Mesenchymal stem cell (in vitro differentiated cells and primary cell): ENCODE results near the gene ULBP1.

Experiments used
- DNase-seq: peaks from one replicate; pipeline ENCODE4 v3.0.0-alpha.2; 2013
- H2AFZ ChIP-seq: one replicate; pipeline ENCODE4 v1.6.1; 2013; ENCODE audit warnings: low read depth, mild to moderate bottlenecking, control low read depth, inconsistent platforms, low read length, moderate library complexity
- H2AK5ac ChIP-seq: 2 replicates; pipeline ENCODE4 v1.6.1; 2013; ENCODE audit warnings: low read length, moderate library complexity, mild to moderate bottlenecking, inconsistent platforms; ENCODE audit not compliant: severe bottlenecking
- H2BK120ac ChIP-seq: one replicate; pipeline ENCODE4 v1.6.1; 2013; ENCODE audit warnings: low read depth, mild to moderate bottlenecking, inconsistent platforms, low read length, moderate library complexity
- H2BK12ac ChIP-seq, 2 experiments: one replicate each; pipeline ENCODE4 v1.6.1; 2013; ENCODE audit warnings: inconsistent platforms in 2 of 2, low read length in 2 of 2, mild to moderate bottlenecking in 2 of 2, moderate library complexity in 2 of 2, control low read depth in 1 of 2
- H2BK15ac ChIP-seq: one replicate; pipeline ENCODE4 v1.6.1; 2013; ENCODE audit warnings: mild to moderate bottlenecking, low read depth, inconsistent platforms; ENCODE audit not compliant: poor library complexity, severe bottlenecking
- H2BK5ac ChIP-seq: 2 replicates; pipeline ENCODE4 v1.6.1; 2013; ENCODE audit warnings: low read depth, mild to moderate bottlenecking, low read length, control low read depth, inconsistent platforms; ENCODE audit not compliant: poor library complexity, severe bottlenecking
- H3K14ac ChIP-seq, 2 experiments: one replicate each; pipeline ENCODE4 v1.6.1; 2013; ENCODE audit warnings: inconsistent platforms in 2 of 2, low read length in 2 of 2, control low read depth in 1 of 2, mild to moderate bottlenecking in 1 of 2, moderate library complexity in 1 of 2
- H3K18ac ChIP-seq, 2 experiments: one replicate each; pipeline ENCODE4 v1.6.1; 2013; ENCODE audit warnings: inconsistent platforms in 2 of 2, low read length in 2 of 2, control low read depth in 1 of 2, low read depth in 1 of 2, mild to moderate bottlenecking in 1 of 2
- H3K23ac ChIP-seq, 2 experiments: one replicate each; pipeline ENCODE4 v1.6.1; 2013; ENCODE audit warnings: inconsistent platforms in 2 of 2, low read length in 2 of 2, mild to moderate bottlenecking in 2 of 2, moderate library complexity in 2 of 2, control low read depth in 1 of 2
- H3K27ac ChIP-seq: 2 replicates; pipeline ENCODE4 v1.5.1; 2013; ENCODE audit warnings: mild to moderate bottlenecking, moderate library complexity, low read length, control low read depth, inconsistent platforms; ENCODE audit not compliant: poor library complexity, severe bottlenecking
- H3K27me3 ChIP-seq, 2 experiments: 2 replicates each; pipeline versions ENCODE4 v1.6.1 to v1.7.0; 2013; ENCODE audit warnings: low read length in 2 of 2, mild to moderate bottlenecking in 2 of 2, moderate library complexity in 2 of 2, control low read depth in 1 of 2, inconsistent platforms in 1 of 2; ENCODE audit not compliant: control insufficient read depth in 1 of 2, insufficient read depth in 1 of 2
- H3K36me3 ChIP-seq, 2 experiments: 2 replicates each; pipeline versions ENCODE4 v1.6.1 to v1.7.0; 2013; ENCODE audit warnings: low read length in 2 of 2, control low read depth in 1 of 2, inconsistent platforms in 1 of 2, low read depth in 1 of 2, mild to moderate bottlenecking in 1 of 2; ENCODE audit not compliant: insufficient read depth in 2 of 2, control insufficient read depth in 1 of 2
- H3K4ac ChIP-seq, 2 experiments: one replicate each; pipeline ENCODE4 v1.6.1; 2013; ENCODE audit warnings: inconsistent platforms in 2 of 2, low read length in 2 of 2, mild to moderate bottlenecking in 2 of 2, moderate library complexity in 2 of 2, control low read depth in 1 of 2, low read depth in 1 of 2
- H3K4me1 ChIP-seq: 2 replicates; pipeline ENCODE4 v1.6.1; 2013; ENCODE audit warnings: low read depth, low read length, control low read depth; ENCODE audit not compliant: control insufficient read depth, insufficient read depth
- H3K4me2 ChIP-seq: 2 replicates; pipeline ENCODE4 v1.6.1; 2013; ENCODE audit warnings: low read length, mild to moderate bottlenecking, inconsistent platforms; ENCODE audit not compliant: poor library complexity, severe bottlenecking
- H3K4me3 ChIP-seq, 2 experiments: 2 replicates each; pipeline versions ENCODE4 v1.5.1 to v1.7.0; 2013; ENCODE audit warnings: low read length in 2 of 2, mild to moderate bottlenecking in 2 of 2, control low read depth in 1 of 2, low read depth in 1 of 2; ENCODE audit not compliant: insufficient read depth in 1 of 2
- H3K79me1 ChIP-seq: replicated peaks from 2 replicates; pipeline ENCODE4 v1.6.1; 2013; ENCODE audit warnings: mild to moderate bottlenecking, control low read depth, low read length, inconsistent platforms; ENCODE audit not compliant: poor library complexity, severe bottlenecking
- H3K9ac ChIP-seq: 2 replicates; pipeline ENCODE4 v1.7.0; 2013; ENCODE audit warnings: mild to moderate bottlenecking, low read length, moderate library complexity
- H3K9me3 ChIP-seq: 2 replicates; pipeline ENCODE4 v1.7.0; 2013; ENCODE audit warnings: mild to moderate bottlenecking, low read length; ENCODE audit not compliant: control insufficient read depth
- H4K8ac ChIP-seq: one replicate; pipeline ENCODE4 v1.6.1; 2013; ENCODE audit warnings: inconsistent platforms, mild to moderate bottlenecking, low read length, moderate library complexity
- H4K91ac ChIP-seq: one replicate; pipeline ENCODE4 v1.6.1; 2013; ENCODE audit warnings: mild to moderate bottlenecking, low read length, inconsistent platforms
- WGBS: methylation state at CpG from one replicate; pipeline ENCODE4 v1.1.7; 2013; ENCODE audit warnings: mixed read lengths; 5-methylcytosine and 5-hydroxymethylcytosine counted together

The ULBP1 gene

GRCh38 chr6:149975400-149975799 lies 11.7 kb downstream of the ULBP1 start:
- Histone ChIP-seq H2AK5ac (no peak overlapping the region), H3K18ac (no peak overlapping the region)

GRCh38 chr6:149977221-149977620 lies 13.5 kb downstream of the ULBP1 start:
- no peaks in the 10 kb centered on the region for H3K79me1 ChIP-seq
- H3K27me3 ChIP-seq = peaks cover 63 to 83% of the 10 kb centered on the region in 2 experiments
- H3K4me2 ChIP-seq = no peak overlapping the region
- no peak overlapping the region for H4K91ac ChIP-seq
- no peak overlapping the region for H2BK120ac ChIP-seq
- no peaks in the 10 kb centered on the region for H3K36me3 ChIP-seq
- no peak overlapping the region for H2AFZ ChIP-seq
- no peaks in the 10 kb centered on the region for H3K9me3 ChIP-seq
- no peak overlapping the region for H3K27ac ChIP-seq
- H3K9ac ChIP-seq = no peak overlapping the region
- no peak for DNase-seq
- no peaks in the 10 kb centered on the region for H3K4me1 ChIP-seq
- H2BK12ac ChIP-seq = no peak overlapping the region
- H3K4me3 ChIP-seq = no peak overlapping the region
- no peak overlapping the region for H4K8ac ChIP-seq
- no peak overlapping the region for H2AK5ac ChIP-seq
- WGBS = 65% methylated on average over 4 of the region's 4 CpGs
- no peak overlapping the region for H3K23ac ChIP-seq
- no peak overlapping the region for H3K18ac ChIP-seq
- no peak overlapping the region for H2BK5ac ChIP-seq
- H2BK15ac ChIP-seq = no peak overlapping the region
- H3K14ac ChIP-seq = no peak overlapping the region
- H3K4ac ChIP-seq = no peak overlapping the region

More at GRCh38 chr6:149975400-149975799, 11.7 kb downstream of the ULBP1 start:
- Histone ChIP-seq H3K4ac (no peak overlapping the region), H4K8ac (no peak overlapping the region), H4K91ac (no peak overlapping the region), H3K79me1 (no peaks in the 10 kb centered on the region), H3K36me3 (no peaks in the 10 kb centered on the region), H3K9ac (no peak overlapping the region), H3K14ac (no peak overlapping the region), H2AFZ (no peak overlapping the region), H2BK12ac (no peak overlapping the region), H3K27ac (no peak overlapping the region), H3K23ac (no peak overlapping the region), H2BK15ac (no peak overlapping the region), H3K4me3 (no peak overlapping the region), H2BK5ac (no peak overlapping the region), H2BK120ac (no peak overlapping the region), H3K27me3 (peaks cover 67 to 79% of the 10 kb centered on the region in 2 experiments), H3K4me2 (no peak overlapping the region), H3K4me1 (no peaks in the 10 kb centered on the region), H3K9me3 (no peaks in the 10 kb centered on the region)
- DNase-seq = no peak

DNA sequence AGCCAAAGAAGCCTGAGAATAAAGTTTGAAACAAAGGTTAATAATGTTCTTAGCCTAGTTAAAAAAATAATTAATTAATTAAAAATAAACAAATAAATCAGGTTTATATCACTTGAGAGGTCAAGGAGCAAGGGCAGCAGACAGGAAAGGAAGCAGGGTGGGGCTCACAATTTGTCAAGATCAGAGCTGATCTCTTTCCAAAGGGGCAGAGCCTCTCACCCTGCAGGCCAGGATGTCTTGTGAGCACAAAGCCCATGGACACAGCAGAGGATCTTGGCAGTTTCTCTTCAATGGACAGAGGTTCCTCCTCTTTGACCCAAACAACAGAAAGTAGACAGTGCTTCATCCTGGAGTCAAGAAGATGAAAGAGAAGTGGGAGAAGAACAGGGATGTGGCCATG lies 14.9 kb downstream of the ULBP1 start:
- H3K14ac ChIP-seq = no peak overlapping the region
- no peak overlapping the region for H3K4me3 ChIP-seq
- no peak overlapping the region for H3K27ac ChIP-seq
- no peak overlapping the region for H4K91ac ChIP-seq
- H3K4ac ChIP-seq = no peak overlapping the region
- H3K9me3 ChIP-seq = no peaks in the 10 kb centered on the region
- no peak overlapping the region for H2BK12ac ChIP-seq
- no peaks in the 10 kb centered on the region for H3K4me1 ChIP-seq
- H2AFZ ChIP-seq = no peak overlapping the region
- H3K18ac ChIP-seq = no peak overlapping the region
- no peak overlapping the region for H2BK5ac ChIP-seq
- no peak for DNase-seq
- H4K8ac ChIP-seq = no peak overlapping the region
- H3K79me1 ChIP-seq = no peaks in the 10 kb centered on the region
- H2BK120ac ChIP-seq = no peak overlapping the region
- no peak overlapping the region for H2AK5ac ChIP-seq
- H3K9ac ChIP-seq = no peak overlapping the region
- no peaks in the 10 kb centered on the region for H3K36me3 ChIP-seq
- peaks cover 73 to 84% of the 10 kb centered on the region in 2 experiments for H3K27me3 ChIP-seq
- no peak overlapping the region for H3K4me2 ChIP-seq
- H2BK15ac ChIP-seq = no peak overlapping the region
- no peak overlapping the region for H3K23ac ChIP-seq

GRCh38 chr6:149979293-149979692 lies 15.6 kb downstream of the ULBP1 start:
- DNase-seq = no peak
- peaks cover 67 to 77% of the 10 kb centered on the region in 2 experiments for H3K27me3 ChIP-seq
- WGBS = 74% methylated on average over 5 of the region's 6 CpGs

More at GRCh38 chr6:149979293-149979692, 15.6 kb downstream of the ULBP1 start:
- H2BK12ac ChIP-seq = no peak overlapping the region
- no peaks in the 10 kb centered on the region for H3K36me3 ChIP-seq
- H3K4me2 ChIP-seq = no peak overlapping the region
- no peak overlapping the region for H3K9ac ChIP-seq
- H2AFZ ChIP-seq = no peak overlapping the region
- no peak overlapping the region for H3K23ac ChIP-seq
- no peak overlapping the region for H3K4ac ChIP-seq
- H4K8ac ChIP-seq = no peak overlapping the region
- no peak overlapping the region for H2AK5ac ChIP-seq
- H2BK120ac ChIP-seq = no peak overlapping the region
- H4K91ac ChIP-seq = no peak overlapping the region
- H3K4me1 ChIP-seq = no peaks in the 10 kb centered on the region
- H3K14ac ChIP-seq = no peak overlapping the region
- H3K79me1 ChIP-seq = no peaks in the 10 kb centered on the region
- no peak overlapping the region for H3K18ac ChIP-seq
- no peak overlapping the region for H2BK5ac ChIP-seq
- H3K9me3 ChIP-seq = no peaks in the 10 kb centered on the region
- H2BK15ac ChIP-seq = no peak overlapping the region
- H3K4me3 ChIP-seq = no peak overlapping the region
- no peak overlapping the region for H3K27ac ChIP-seq
